IPS DF 19.7 (cell line): ENCODE measurements around the gene AGMO.

ENCODE experiments used
- DNase-seq: peaks from one replicate; pipeline ENCODE4 v3.0.0-alpha.2; 2013; ENCODE audit warnings: low read depth, low spot score

AGMO gene

DNA sequence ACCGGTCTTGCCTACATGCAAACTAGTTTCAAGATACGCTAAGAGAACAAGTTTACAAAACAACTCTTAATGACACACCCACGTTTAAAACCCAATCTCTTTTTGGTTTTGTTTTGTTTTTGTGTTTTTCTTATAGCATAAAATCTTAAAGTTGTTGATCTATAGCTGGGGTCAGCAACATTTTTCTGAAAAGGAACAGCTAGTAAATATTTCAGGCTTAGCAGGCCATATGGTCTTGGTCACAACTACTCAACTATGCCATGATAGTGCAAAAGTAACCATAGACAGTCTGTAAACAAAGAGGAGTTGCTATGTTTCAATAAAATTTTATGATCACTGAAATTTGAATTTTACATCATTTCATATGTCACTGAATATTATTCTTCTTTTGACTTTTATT, 327.4 kb downstream of the AGMO start:
- no peak for DNase-seq

DNA sequence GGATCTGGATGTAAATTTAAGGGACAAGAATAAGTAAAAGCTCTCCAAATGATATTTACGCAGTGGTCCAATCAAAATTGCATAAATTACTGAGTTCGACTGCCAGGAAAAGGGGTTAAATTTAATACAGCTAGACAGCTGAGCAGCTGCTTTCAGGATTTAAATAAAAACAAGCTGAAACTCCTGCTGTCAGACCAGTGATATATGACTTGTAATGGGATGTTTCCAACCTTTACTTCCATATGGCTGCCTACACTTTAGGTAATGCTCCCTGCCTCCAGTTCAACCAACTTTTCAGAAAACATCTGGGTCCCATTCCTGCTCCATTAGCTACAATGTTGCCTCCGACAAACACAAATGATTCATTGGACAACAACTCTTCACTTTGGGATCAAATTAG, 333.0 kb downstream of the AGMO start:
- no peak for DNase-seq

DNA sequence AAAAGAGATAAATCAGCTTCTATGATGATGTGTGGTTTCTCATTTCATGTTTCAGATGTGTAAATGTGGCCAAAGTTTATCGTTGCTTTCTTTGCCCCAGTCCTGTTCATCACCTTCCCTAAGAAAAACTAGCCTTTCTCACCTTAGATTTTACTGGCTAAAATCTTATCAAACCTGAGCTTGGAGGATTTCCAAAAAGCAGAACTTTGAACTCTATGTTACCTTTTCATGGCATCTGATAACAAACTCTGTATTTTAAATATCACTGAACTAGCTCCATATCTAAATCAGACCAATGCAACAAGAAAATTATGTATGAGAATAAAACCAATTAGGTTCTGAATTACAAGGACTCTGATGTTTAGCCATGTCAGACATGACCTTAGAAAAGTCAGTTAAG, 335.8 kb downstream of the AGMO start:
- no peak for DNase-seq

DNA sequence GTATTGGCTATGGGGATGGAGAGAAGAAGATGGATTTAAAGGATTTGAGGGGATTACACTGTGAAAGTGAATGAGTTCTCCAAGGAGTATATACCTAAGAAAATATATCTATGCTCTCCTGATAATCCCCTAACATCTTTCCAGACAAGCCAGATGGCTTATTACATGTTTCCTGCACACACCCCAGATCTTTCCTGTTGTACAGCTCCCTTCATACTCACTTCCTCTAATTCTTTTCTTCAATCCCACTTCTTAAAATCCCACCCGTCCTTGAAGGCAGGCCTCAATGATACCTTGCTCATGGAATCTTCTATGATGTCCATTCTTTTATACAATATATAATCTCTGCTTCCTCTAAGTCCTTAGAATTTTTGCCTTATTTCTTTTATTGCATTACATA, 342.1 kb downstream of the AGMO start:
- DNase-seq, result no peak

DNA sequence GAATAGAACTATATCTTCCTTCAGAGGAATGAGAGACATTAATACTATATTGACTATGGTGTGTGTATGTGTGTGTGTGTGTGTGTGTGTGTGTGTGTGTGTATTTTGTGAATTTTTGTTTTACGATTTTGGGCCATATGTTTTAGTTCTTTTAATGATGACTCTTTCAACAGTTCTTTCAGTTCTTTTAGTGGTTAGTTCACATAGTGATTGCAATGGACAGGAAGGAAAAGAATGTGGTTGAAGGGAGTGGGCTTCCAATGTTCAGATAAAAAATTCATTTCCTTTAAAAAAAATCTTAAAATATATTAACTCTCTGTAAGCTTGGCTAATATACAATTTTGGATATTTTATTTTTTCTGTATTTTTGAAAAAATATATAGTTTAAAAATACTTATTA, 343.6 kb downstream of the AGMO start:
- DNase-seq, result no peak

DNA sequence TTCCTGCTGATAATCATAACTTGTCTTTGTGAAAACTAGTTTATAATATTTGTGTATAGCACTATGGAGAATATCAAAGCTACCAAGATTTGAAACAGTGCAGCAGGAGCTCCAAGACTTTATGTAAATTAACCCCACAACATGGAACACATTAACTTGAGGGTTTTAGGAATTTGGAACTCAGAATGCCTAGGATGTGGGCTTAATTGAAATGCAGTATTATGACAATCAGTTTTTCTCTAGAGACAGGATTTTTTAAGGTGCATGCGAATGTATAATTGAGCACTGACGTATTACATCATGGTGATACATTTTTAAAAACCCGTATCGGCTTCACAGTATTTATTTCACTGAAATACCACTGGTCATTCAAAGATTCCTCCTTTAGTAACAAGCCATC, 346.2 kb downstream of the AGMO start:
- no peak for DNase-seq

DNA sequence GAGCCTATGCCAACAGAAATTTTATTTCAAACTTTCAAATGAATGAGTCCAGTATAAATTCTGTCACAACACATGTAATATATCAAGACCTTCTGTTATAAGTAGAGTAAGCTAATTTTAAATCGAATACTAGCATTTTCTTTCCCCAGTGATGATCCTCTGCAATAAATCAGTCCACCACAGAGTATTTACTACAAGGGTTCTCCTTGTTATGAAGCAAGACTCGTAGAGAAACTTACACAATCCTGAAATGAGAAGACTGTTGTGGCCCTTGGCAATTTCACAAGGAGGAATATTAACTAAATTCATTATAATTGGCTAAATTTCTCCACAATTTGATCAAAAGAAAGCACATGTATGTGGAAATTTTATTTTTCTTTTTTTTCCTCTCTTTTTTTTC, 346.8 kb downstream of the AGMO start:
- no peak for DNase-seq

DNA sequence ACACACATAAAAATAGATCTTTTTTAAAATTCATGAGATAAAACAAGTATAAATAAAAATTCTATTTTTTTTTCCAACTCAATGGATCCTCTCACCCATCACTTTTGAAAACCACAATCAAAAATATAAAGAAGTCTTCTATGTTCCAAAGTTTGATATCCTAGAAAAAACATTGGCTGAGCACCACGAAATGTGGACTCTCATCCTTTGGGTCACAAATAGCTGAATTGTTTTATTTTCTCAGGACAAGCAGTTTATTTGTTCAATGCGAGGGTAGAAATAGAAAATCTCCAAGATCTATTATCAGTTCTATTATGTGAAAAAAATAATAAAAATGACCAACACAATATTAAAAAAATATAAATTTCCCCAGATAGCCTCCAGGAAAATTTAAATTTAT, 348.7 kb downstream of the AGMO start:
- no peak for DNase-seq

DNA sequence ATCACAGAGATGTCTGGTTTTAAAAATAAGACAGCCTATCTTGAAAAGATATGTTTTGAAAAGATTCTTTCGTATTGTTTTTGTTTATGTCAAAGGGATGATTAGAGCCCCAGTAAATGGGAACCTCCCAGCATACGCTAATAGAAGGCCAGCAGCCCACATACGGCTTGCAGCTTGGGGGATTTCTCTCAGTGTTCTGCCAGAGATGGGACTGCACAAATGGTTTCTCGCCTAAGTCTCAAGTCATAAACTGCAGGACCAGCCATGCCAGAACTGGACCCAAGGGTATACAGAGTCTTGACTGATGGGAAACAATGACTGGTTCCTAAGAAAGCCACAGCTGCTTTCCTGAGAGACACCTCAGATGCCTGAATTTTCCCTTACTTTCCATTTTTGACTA, 352.4 kb downstream of the AGMO start:
- no peak for DNase-seq

DNA sequence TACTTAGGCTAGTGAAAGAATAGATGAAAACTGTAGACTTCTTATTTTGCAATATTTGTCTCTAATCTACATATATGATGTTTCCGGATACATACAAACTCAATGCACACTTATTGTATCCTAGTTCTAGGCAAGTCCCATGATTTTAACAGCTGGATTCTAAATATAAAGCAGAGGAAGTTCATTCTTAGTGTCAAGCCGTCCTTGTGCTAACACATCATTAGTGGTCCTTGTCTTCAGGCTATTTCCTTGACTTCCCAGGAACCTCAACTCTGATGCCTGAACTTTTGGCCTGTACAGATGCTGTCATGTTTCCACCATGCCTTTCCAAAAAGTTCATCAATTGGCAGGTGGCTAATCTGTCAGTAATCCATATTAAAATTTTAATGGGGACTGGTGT, 357.4 kb downstream of the AGMO start:
- DNase-seq, result no peak

DNA sequence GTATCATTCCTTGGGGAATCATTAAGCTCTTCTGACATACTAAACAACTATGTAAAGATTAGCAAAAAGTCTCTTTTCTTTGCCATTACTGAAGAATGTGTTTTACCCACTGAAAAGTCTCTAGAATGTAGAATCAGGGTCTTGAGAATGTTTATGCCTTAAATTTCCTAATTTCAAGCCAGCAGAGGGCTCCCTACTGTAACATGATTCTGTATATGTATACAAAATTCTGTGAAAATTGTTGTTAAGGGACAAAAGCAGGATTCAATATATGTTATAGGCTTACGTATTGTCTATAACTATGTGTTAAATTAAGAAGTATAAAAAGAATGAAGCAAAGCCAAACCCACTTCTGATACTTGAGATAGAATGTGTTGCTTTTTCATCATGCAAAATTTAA, 362.3 kb downstream of the AGMO start:
- no peak for DNase-seq

DNA sequence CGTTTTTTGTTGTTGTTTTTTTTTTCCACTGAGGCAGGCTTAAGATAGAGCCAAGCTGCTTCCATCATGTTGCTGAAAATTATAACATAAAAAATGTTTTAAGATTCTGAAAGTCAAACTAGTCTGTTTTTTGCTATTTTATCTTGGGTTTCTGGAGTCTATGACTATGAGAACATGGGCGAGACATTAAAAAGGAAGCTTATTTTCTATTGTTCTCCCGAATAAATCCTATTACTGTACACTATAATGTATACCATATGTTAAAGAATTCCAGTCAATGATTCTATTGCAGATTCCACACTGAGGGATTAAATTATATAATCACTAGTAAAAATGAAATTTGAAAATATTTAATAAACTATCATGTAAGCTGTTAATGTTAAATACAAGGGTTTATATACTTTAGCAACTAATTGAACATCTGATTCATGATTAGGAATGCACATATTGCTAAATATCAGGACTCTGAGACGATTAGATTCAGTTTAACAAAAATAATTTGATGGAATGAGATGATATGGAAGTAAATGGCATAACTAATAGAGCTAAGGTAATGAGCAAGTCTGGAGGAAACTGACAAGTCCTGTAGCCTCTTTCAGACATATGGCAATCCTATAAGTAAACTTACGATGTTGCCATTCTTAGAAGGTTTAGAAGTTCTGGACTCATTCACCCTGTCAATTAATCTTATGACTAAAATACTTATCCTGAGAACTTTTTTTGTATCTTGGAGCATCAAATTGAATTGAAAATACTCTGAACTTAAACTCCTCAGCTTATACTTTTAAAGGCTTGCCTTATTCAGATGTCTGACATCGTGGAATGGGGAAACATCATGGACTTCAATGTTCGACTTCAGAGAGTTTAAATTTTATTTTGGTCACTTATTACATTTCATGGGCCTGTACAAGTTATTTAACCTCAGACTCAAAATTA, 364.5 kb downstream of the AGMO start:
- DNase-seq, result no peak

DNA sequence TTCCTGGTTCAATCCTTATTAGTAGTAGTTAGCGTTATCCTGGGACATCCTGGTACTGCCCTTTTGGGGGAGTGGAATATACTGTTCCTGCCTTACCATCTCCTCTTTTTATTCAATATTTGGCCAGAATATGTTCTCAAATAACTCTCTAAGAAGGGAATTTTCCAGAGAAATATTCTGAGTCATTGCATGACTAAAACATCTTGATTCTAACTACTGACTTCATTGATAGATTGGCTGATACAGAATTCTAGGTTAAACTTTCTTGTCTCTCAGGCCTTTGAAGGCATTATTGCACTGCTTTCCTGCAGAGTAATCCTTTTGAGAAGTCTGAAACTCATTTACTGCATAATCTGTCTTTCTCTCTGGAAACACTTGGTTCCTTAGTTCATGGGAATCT, 383.8 kb downstream of the AGMO start:
- DNase-seq, result no peak

DNA sequence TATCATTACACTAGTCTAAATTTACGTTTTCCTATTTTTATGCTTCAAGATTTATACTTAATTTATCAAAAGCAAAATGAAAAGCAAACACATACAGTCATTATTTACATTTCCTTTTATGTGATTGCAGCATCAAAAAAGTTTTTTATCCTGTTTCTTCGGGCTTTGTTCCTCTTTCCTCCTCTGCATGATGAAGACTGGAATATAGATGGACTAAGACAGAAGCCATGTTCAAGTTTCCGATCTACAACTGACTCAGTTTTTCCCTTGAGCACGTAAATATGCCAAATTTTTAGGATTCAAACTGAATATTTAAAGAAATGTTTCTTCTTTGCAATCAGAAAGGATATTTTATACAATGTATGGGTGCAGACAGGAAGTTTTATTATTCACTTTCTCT, 385.7 kb downstream of the AGMO start:
- DNase-seq, result no peak

DNA sequence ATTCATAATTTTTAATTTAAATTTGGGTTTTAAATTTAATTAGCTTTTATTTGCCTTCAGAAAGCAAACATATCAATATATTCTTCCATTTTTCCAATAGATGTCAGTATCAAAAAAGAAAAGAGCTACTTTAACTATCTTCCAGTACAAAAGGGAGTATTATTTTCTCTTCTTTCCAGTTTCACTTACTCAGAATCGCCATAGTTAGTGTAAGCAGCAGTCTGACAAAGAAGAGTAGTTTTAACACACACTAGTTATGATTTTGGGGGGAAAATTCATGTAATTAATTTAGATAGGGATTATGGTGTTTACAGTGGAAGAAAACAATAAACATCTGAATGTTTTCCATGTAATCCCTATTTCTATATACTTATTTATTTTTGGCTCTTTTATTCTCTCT, 386.7 kb downstream of the AGMO start:
- no peak for DNase-seq

DNA sequence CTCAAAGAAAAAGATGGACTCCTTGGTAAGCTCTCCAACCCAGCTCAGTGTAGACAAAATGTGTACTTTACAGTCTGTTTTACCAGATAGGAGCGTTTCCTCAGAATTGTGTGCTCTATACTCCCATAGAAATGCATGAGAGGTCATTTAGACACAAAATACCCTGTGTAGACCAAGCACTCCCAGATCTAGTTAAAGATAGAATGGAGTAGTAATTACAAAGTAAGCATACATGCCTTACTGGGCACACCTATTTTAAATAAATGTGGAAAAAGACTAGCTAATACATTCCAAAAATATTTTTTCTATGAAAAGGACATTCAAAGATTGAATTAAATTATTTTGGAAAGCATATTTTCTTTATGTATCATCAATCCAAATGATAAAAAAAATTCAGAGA, 387.3 kb downstream of the AGMO start:
- DNase-seq, result no peak

DNA sequence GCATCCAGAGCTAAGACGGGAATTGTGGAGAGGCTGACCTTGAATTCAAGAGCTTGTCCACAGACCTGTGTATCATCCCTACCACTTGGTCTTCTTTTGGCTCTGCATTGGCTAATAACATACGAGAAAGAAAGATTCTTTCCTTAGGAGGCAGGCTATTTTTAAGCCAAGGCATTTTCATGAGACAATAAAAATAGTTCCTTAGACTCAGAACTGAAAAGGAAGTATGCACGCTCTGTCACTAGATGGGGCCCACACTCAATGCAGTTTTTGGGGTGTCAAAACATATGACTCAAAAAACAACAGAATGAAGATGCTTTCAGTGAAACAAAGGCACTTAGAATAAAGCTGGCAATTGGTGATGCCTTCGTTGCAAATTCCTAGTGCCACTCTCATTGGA, 393.3 kb downstream of the AGMO start:
- DNase-seq, result no peak

DNA sequence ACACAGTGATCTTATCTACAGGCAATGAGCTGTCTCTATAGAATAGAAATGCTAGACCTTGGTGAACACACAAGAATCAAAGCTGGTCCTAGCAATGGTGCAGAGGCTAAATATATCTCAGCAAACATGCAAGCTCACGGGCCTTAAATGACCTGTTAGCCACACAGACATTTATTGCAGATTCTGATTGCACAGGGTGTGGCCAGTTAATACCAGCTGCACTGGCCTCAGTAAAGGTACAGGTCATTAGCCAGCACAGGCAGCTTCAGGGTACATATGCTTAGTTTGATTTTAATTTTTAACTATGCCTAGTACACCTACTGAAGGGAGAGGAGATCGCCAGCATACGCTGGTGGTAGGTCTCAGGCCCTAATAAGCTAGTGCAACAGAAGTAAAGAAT, 393.9 kb downstream of the AGMO start:
- no peak for DNase-seq

DNA sequence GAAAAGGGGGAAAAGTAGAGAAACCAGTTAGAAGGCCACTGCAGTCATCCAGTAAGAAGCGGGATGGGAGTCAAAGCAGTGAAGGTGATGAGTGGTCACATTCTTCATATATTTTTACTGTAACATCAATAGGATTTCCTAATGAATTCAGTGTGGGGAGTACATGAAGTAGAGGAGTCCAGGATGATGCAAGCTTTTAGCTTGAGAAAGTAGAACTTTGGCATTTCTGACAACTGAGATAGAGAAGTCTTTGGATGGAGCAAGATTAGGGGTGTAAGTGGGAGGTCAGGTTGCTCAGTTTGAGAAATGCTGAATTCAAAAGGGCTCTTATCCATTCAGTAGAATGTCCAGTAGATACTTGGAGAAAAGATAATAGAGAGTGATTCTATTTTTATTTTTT, 395.2 kb downstream of the AGMO start:
- DNase-seq, result no peak

DNA sequence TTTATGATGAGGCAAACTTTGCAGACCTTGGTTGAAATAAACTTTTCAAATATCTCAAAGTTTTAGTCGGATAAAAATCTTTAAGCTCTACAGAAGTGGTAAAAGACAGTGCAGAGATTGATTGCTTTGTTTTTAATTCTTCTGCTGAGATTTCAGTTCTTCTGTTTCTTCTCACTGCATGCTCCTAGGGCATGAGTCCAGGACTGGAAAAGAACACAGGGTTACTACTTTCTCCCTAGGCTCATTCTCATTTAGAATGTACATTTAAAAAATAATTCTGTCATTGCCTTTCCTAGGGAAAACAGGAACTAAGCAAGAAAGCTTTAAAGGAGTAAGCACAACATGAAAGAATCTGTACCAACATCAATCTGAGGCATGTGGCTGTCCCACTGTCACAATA, 402.6 kb downstream of the AGMO start:
- DNase-seq, result no peak

DNA sequence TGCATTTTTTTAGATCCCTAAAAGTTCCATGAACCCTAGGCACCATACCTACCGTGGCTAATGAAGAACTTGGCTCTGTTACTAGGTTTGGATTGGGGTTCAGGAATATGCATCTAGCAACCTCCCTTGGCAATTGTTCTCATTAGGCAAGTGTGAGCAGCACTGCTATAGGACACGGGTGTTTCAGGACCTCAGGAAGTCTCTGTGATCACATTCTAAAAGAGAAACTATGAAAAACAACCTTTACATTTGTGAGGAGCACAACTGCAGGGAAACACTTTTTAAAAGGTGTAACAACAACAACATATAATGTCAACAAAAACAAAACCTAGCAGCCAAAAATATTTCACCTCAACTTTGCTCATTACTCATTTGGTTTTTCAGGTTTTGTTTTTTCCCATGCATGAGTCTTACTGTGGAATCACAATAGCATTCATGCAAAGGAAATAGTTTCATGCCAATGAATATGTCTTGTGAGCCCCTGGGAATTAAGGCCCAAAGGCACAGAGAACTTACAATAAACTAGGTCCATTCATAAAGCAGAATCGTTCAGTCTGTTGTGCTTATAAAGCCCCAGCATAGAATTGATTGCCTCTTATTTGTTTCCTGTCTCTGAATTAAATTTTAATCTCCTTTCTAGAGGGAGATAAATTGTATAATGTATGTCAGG, 403.5 kb downstream of the AGMO start:
- no peak for DNase-seq
